Measurements from ENCODE around the gene UBL4A.
A peak's percentile ranks its signal among the peaks of the same experiment; 100 is the strongest.
"Not testable (repeated sequence)": the region's sequence is repeated elsewhere in the genome, so short reads cannot be mapped to it uniquely, and the experiment has no call there.

Gene UBL4A

GRCh38 chrX:154515090-154515965 is 28.9 kb upstream of the UBL4A start:
- Mint-ChIP-seq H3K9me3 (no peaks in the 10 kb centered on the region), H3K4me1 (ENCODE audit: low read depth) (peaks cover 41% of the 10 kb centered on the region), H3K27ac (peak overlapping the region; percentile 83), H3K27me3 (no peaks in the 10 kb centered on the region), H3K36me3 (ENCODE audit: low read depth) (peaks cover 13% of the 10 kb centered on the region), H3K4me3 (peak overlapping the region; percentile 83)

GRCh38 chrX:154513716-154514115 is 27.3 kb upstream of the UBL4A start:
- Mint-ChIP-seq H3K4me1 (ENCODE audit: low read depth) (peaks cover 41% of the 10 kb centered on the region), H3K27ac (peak overlapping the region; percentile 82), H3K4me3 (peak overlapping the region; percentile 62), H3K27me3 (no peaks in the 10 kb centered on the region), H3K36me3 (ENCODE audit: low read depth) (peaks cover 25% of the 10 kb centered on the region), H3K9me3 (no peaks in the 10 kb centered on the region)

- H3K27me3 Mint-ChIP-seq, result no peaks in the 10 kb centered on the region
- peaks cover 28% of the 10 kb centered on the region for H3K36me3 Mint-ChIP-seq (ENCODE audit: low read depth)
- peaks cover 41% of the 10 kb centered on the region for H3K4me1 Mint-ChIP-seq (ENCODE audit: low read depth)
- H3K27ac Mint-ChIP-seq, result no peak overlapping the region
- no peak overlapping the region for H3K4me3 Mint-ChIP-seq
- no peaks in the 10 kb centered on the region for H3K9me3 Mint-ChIP-seq
These were observed 26.6 kb upstream of the UBL4A start for GRCh38 chrX:154512879-154513553.

- H3K27ac Mint-ChIP-seq, result peak overlapping the region; percentile 65
These were observed 25.3 kb upstream of the UBL4A start for GRCh38 chrX:154511761-154512160.

GRCh38 chrX:154509455-154509854 is 23.0 kb upstream of the UBL4A start:
- H3K36me3 Mint-ChIP-seq (ENCODE audit: low read depth), result peaks cover 28% of the 10 kb centered on the region
- no peaks in the 10 kb centered on the region for H3K27me3 Mint-ChIP-seq
- peaks cover 28% of the 10 kb centered on the region for H3K4me1 Mint-ChIP-seq (ENCODE audit: low read depth)
- no peak overlapping the region for H3K4me3 Mint-ChIP-seq
- H3K9me3 Mint-ChIP-seq, result no peaks in the 10 kb centered on the region
- no peak overlapping the region for H3K27ac Mint-ChIP-seq

More at GRCh38 chrX:154511761-154512160, 25.3 kb upstream of the UBL4A start:
- peaks cover 41% of the 10 kb centered on the region for H3K4me1 Mint-ChIP-seq (ENCODE audit: low read depth)
- H3K36me3 Mint-ChIP-seq (ENCODE audit: low read depth), result peaks cover 28% of the 10 kb centered on the region
- no peaks in the 10 kb centered on the region for H3K9me3 Mint-ChIP-seq
- H3K4me3 Mint-ChIP-seq, result no peak overlapping the region
- no peaks in the 10 kb centered on the region for H3K27me3 Mint-ChIP-seq

- Mint-ChIP-seq H3K4me3 (no peak overlapping the region), H3K4me1 (ENCODE audit: low read depth) (peaks cover 20% of the 10 kb centered on the region), H3K27ac (no peak overlapping the region), H3K9me3 (no peaks in the 10 kb centered on the region), H3K36me3 (ENCODE audit: low read depth) (peaks cover 22% of the 10 kb centered on the region), H3K27me3 (no peaks in the 10 kb centered on the region)
These were observed 21.9 kb upstream of the UBL4A start for GRCh38 chrX:154508384-154508745.

- no peaks in the 10 kb centered on the region for H3K27me3 Mint-ChIP-seq
- no peak overlapping the region for H3K27ac Mint-ChIP-seq
- H3K4me1 Mint-ChIP-seq (ENCODE audit: low read depth), result peaks cover 20% of the 10 kb centered on the region
- H3K36me3 Mint-ChIP-seq (ENCODE audit: low read depth), result peaks cover 22% of the 10 kb centered on the region
- H3K9me3 Mint-ChIP-seq, result no peaks in the 10 kb centered on the region
- H3K4me3 Mint-ChIP-seq, result no peak overlapping the region
These were observed 21.4 kb upstream of the UBL4A start for GRCh38 chrX:154507673-154508383.

- H3K4me1 Mint-ChIP-seq (ENCODE audit: low read depth), result peaks cover 10% of the 10 kb centered on the region
- H3K27ac Mint-ChIP-seq, result no peak overlapping the region
- H3K36me3 Mint-ChIP-seq (ENCODE audit: low read depth), result peaks cover 22% of the 10 kb centered on the region
- no peak overlapping the region for H3K4me3 Mint-ChIP-seq
- no peaks in the 10 kb centered on the region for H3K9me3 Mint-ChIP-seq
- H3K27me3 Mint-ChIP-seq, result no peaks in the 10 kb centered on the region
These were observed 20.3 kb upstream of the UBL4A start for GRCh38 chrX:154506483-154507332.

GRCh38 chrX:154505734-154506133 is 19.3 kb upstream of the UBL4A start:
- H3K9me3 Mint-ChIP-seq, result no peaks in the 10 kb centered on the region
- H3K27ac Mint-ChIP-seq, result no peak overlapping the region
- peaks cover under 1% of the 10 kb centered on the region for H3K4me1 Mint-ChIP-seq (ENCODE audit: low read depth)
- no peaks in the 10 kb centered on the region for H3K27me3 Mint-ChIP-seq
- H3K36me3 Mint-ChIP-seq (ENCODE audit: low read depth), result peaks cover 17% of the 10 kb centered on the region
- H3K4me3 Mint-ChIP-seq, result no peak overlapping the region

GRCh38 chrX:154502989-154503388 is 16.6 kb upstream of the UBL4A start:
- no peaks in the 10 kb centered on the region for H3K36me3 Mint-ChIP-seq (ENCODE audit: low read depth)
- no peaks in the 10 kb centered on the region for H3K27me3 Mint-ChIP-seq
- H3K4me1 Mint-ChIP-seq (ENCODE audit: low read depth), result no peaks in the 10 kb centered on the region
- no peak overlapping the region for H3K27ac Mint-ChIP-seq
- H3K9me3 Mint-ChIP-seq, result no peaks in the 10 kb centered on the region
- H3K4me3 Mint-ChIP-seq, result no peak overlapping the region

- Mint-ChIP-seq H3K36me3 (ENCODE audit: low read depth) (no peaks in the 10 kb centered on the region), H3K9me3 (no peaks in the 10 kb centered on the region), H3K27ac (no peak overlapping the region), H3K27me3 (no peaks in the 10 kb centered on the region), H3K4me3 (no peak overlapping the region), H3K4me1 (ENCODE audit: low read depth) (no peaks in the 10 kb centered on the region)
These were observed 15.7 kb upstream of the UBL4A start for GRCh38 chrX:154502098-154502497.

GRCh38 chrX:154501423-154501822 is 15.0 kb upstream of the UBL4A start:
- H3K27ac Mint-ChIP-seq; H3K4me1 Mint-ChIP-seq (ENCODE audit: low read depth); H3K36me3 Mint-ChIP-seq (ENCODE audit: low read depth); H3K27me3 Mint-ChIP-seq; H3K4me3 Mint-ChIP-seq; H3K9me3 Mint-ChIP-seq: not testable (repeated sequence)

GRCh38 chrX:154496591-154497137 is 10.2 kb upstream of the UBL4A start:
- H3K9me3 Mint-ChIP-seq; H3K4me3 Mint-ChIP-seq; H3K27ac Mint-ChIP-seq; H3K4me1 Mint-ChIP-seq (ENCODE audit: low read depth); H3K27me3 Mint-ChIP-seq; H3K36me3 Mint-ChIP-seq (ENCODE audit: low read depth): not testable (repeated sequence)

GRCh38 chrX:154495472-154495922 is 9.1 kb upstream of the UBL4A start:
- peaks cover 7% of the 10 kb centered on the region for H3K4me1 Mint-ChIP-seq (ENCODE audit: low read depth)
- H3K27me3 Mint-ChIP-seq, result no peaks in the 10 kb centered on the region
- no peak overlapping the region for H3K27ac Mint-ChIP-seq
- no peaks in the 10 kb centered on the region for H3K9me3 Mint-ChIP-seq
- H3K36me3 Mint-ChIP-seq (ENCODE audit: low read depth), result no peaks in the 10 kb centered on the region
- no peak overlapping the region for H3K4me3 Mint-ChIP-seq

Data from stimulated activated naive CD8-positive, alpha-beta T cell treated with anti-CD3 and anti-CD28 coated beads, Interleukin-15, Interleukin-2, amounts not matched to agents 100 ng/mL and 50 ng/mL, for 24 hours (primary cell).